Measurements from ENCODE around the gene TMEM183A. TPM values are rescaled to one million over a fixed set of nuclear protein-coding genes. Genes with fewer than 3 reads are reported as not detected.
A peak's percentile ranks its signal among the peaks of the same experiment; 100 is the strongest.

TMEM183A gene
- total and polyA plus RNA-seq, 9 of the 15 experiments (the other 6 are each of a cell fraction or from before 2014, with no cell fraction given): 23.4 to 190 (median 124) TPM

DNA sequence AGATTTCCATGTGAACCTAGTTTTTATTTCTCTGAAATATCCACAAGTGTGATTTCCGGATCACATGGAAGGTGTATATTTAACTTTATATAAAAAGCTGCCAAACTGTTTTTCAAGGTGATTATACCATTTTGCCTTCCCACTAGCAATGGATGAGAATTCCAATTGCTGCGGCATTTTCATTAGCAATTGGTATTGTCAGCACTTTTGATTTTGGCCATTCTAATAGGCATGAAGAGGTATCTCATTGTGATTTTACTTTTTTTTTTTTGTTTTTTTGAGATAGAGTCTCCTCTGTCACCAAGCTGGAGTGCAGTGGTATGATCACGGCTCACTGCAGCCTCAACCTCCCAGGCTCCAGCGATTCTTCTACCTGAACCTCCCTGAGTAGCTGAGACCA, 35.1 kb upstream of the TMEM183A start:
- TF ChIP-seq MAFG (tag; conservative IDR thresholded peaks at IDR 0.05) (peak; percentile 52), MAFK (IDR thresholded peaks at IDR 0.05; ENCODE audit: low read length) (peak; percentile 22; the same call in 1 of the 2 replicates), MAFF (IDR thresholded peaks at IDR 0.05; ENCODE audit: low read length) (peak; percentile 34; the same call in 1 of the 2 replicates), C11orf30 (IDR thresholded peaks at IDR 0.05; ENCODE audit: low read depth) (peak; percentile 58), ZNF316 (IDR thresholded peaks at IDR 0.05) (peak; percentile 90), TEAD2 (tag; IDR thresholded peaks at IDR 0.05) (no peak)
- no peak for FAIRE-seq
- no peak for DNase-seq (ENCODE audit: extremely low read depth in 1 of 4, low spot score in 3 of 4)
- H3K27ac ChIP-seq (ENCODE audit: extremely low read depth, low read depth, low read length): no peak overlapping the region
- intact Hi-C loops (cut with micrococcal nuclease) (no loop called here), in situ Hi-C loops (cut with MboI) (no loop called here)
- BruUV-seq (replicated peaks): no TSS peak
- no peak overlapping the region for H2AFZ ChIP-seq (ENCODE audit: low read depth, low read length)
- no peak for ATAC-seq
- no peaks in the 10 kb centered on the region for H3K36me3 ChIP-seq (ENCODE audit: control insufficient read depth, insufficient read depth, low read length)
- H3K4me3 ChIP-seq: no peak overlapping the region
- no peaks in the 10 kb centered on the region for H3K9me1 ChIP-seq (ENCODE audit: control insufficient read depth, insufficient read depth, low read length)
- 22% methylated on average over 4 of the region's 4 CpGs for WGBS (ENCODE audit: insufficient coverage, low coverage, missing lambda C conversion rate)
- peaks cover 4 to 8% of the 10 kb centered on the region in 2 experiments; a peak in 2 of 5 replicates for H3K27me3 ChIP-seq (ENCODE audit: control insufficient read depth in 2 of 2, insufficient read depth in 2 of 2, low read length in 2 of 2)
- no peaks in the 10 kb centered on the region for H3K9me3 ChIP-seq (replicated peaks; ENCODE audit: control insufficient read depth, insufficient read depth, low read depth, low read length)
- H3K79me2 ChIP-seq (ENCODE audit: control insufficient read depth, insufficient read depth, low read length): no peaks in the 10 kb centered on the region
- peaks cover 5 to 17% of the 10 kb centered on the region in 2 experiments for H3K4me1 ChIP-seq (replicated peaks in 1 of 2; ENCODE audit: control insufficient read depth in 2 of 2, insufficient read depth in 2 of 2, low read length in 2 of 2)
- ChIA-PET CTCF (ENCODE audit: low intra/inter-chr PET ratio) (no interaction called here), POLR2A (interaction anchor here (1.2 to 2.0 kb wide), 3 partner anchors 10 to 36 kb away, joined by 3 to 6 read pairs (median 5); partner anchors contain the start of gene TMEM183A)
- no peaks in the 10 kb centered on the region for H4K20me1 ChIP-seq (replicated peaks; ENCODE audit: control insufficient read depth, insufficient read depth, low read length)
- H3K4me2 ChIP-seq (ENCODE audit: insufficient read depth, low read length): no peak overlapping the region
- no peak overlapping the region for H3K9ac ChIP-seq (ENCODE audit: insufficient read depth in 1 of 2, low read depth in 2 of 2, low read length in 2 of 2)

DNA sequence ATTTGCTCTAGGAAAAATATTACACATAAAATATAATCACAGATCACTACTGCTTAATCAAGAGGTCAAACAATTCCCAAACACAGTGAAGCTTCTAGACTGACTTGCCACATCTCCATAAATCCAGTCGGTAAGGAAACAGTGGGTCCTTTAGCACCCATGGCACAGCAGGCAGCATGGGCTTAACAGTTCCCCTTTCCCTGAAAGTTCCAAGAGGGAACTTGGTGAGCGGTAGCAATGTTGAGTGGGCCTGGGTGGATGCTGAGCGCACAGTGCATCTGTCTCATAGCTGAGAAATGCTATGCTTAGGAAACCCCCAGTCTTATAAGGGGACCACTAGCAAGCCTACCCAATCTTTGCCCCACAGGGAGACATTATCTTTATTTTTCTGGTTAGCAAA, 32.3 kb upstream of the TMEM183A start:
- peaks cover 4 to 11% of the 10 kb centered on the region in 2 experiments; a peak in 2 of 5 replicates for H3K27me3 ChIP-seq (ENCODE audit: control insufficient read depth in 2 of 2, insufficient read depth in 2 of 2, low read length in 2 of 2)
- TF ChIP-seq RBM34 (IDR thresholded peaks at IDR 0.05; ENCODE audit: borderline replicate concordance, insufficient read depth, low read length): no peak
- peak; percentile 28; the same call in 1 of the 2 replicates for TF ChIP-seq SPI1 (IDR thresholded peaks at IDR 0.05; ENCODE audit: borderline replicate concordance, low read depth, low read length)
- no peak for TF ChIP-seq BDP1 (IDR thresholded peaks at IDR 0.05; ENCODE audit: insufficient read depth, insufficient read length)
- no peak for TF ChIP-seq TEAD4 (IDR thresholded peaks at IDR 0.05; ENCODE audit: low read length)
- TF ChIP-seq TEAD4 (CRISPR knock-in tag; IDR thresholded peaks at IDR 0.05; ENCODE audit: borderline replicate concordance): no peak
- no peak; the same call in 2 of the 3 replicates for ATAC-seq
- BruUV-seq (replicated peaks): no TSS peak
- H3K4me3 ChIP-seq: no peak overlapping the region
- H2AFZ ChIP-seq (ENCODE audit: low read depth, low read length): no peak overlapping the region
- WGBS (ENCODE audit: insufficient coverage, low coverage, missing lambda C conversion rate): 7% methylated on average over 3 of the region's 3 CpGs
- H3K4me1 ChIP-seq (replicated peaks in 1 of 2; ENCODE audit: control insufficient read depth in 2 of 2, insufficient read depth in 2 of 2, low read length in 2 of 2): no peaks in the 10 kb centered on the region; a peak in 1 of 5 replicates
- DNase-seq (ENCODE audit: extremely low read depth in 1 of 4, low spot score in 3 of 4): no peak
- intact Hi-C loops (cut with micrococcal nuclease) (no loop called here), in situ Hi-C loops (cut with MboI) (no loop called here)
- no peaks in the 10 kb centered on the region for H3K79me2 ChIP-seq (ENCODE audit: control insufficient read depth, insufficient read depth, low read length)
- H4K20me1 ChIP-seq (replicated peaks; ENCODE audit: control insufficient read depth, insufficient read depth, low read length): no peaks in the 10 kb centered on the region
- no peak for FAIRE-seq
- ChIA-PET CTCF (ENCODE audit: low intra/inter-chr PET ratio) (no interaction called here), POLR2A (interaction anchor here (1.0 kb wide), 1 partner anchor 20 kb away, joined by 4 read pairs; no protein-coding TSS in a partner anchor)
- H3K9me1 ChIP-seq (ENCODE audit: control insufficient read depth, insufficient read depth, low read length): no peaks in the 10 kb centered on the region
- no peak overlapping the region for H3K4me2 ChIP-seq (ENCODE audit: insufficient read depth, low read length)
- no peak overlapping the region for H3K27ac ChIP-seq (ENCODE audit: extremely low read depth, low read depth, low read length)
- H3K9ac ChIP-seq (ENCODE audit: insufficient read depth in 1 of 2, low read depth in 2 of 2, low read length in 2 of 2): no peak overlapping the region
- H3K9me3 ChIP-seq (replicated peaks; ENCODE audit: control insufficient read depth, insufficient read depth, low read depth, low read length): no peaks in the 10 kb centered on the region
- H3K36me3 ChIP-seq (ENCODE audit: control insufficient read depth, insufficient read depth, low read length): no peaks in the 10 kb centered on the region
